Tibial artery (tissue), 4 donors: ENCODE data around the gene RILPL1.

Experiments
- DNase-seq, 2 donors: peaks; one replicate each; pipeline ENCODE4 v3.0.0-alpha.2; 2019
- H3K27ac ChIP-seq, 2 donors: fragments of 200-600 bp; sonication (generic) in 1 of 2; 1 replicate in 1 of 2; 2 replicates in 1 of 2; pipeline ENCODE4 v1.5.1; 2018 to 2019; ENCODE audit warnings: mild to moderate bottlenecking in 1 of 2
- H3K27me3 ChIP-seq, 2 donors: fragments of 200-600 bp; sonication (generic) in 1 of 2; one replicate each; pipeline versions ENCODE4 v1.5.1 to v1.6.0; 2016 to 2019
- H3K36me3 ChIP-seq, 3 donors: fragments of 200-600 bp; sonication (generic) in 2 of 3; one replicate each; pipeline ENCODE4 v1.5.1; 2016 to 2019; ENCODE audit warnings: mild to moderate bottlenecking in 2 of 3
- H3K4me1 ChIP-seq, 4 donors: fragments of 200-600 bp; sonication (generic) in 2 of 4; 1 replicate in 3 of 4; 2 replicates in 1 of 4; pipeline ENCODE4 v1.5.1; 2016 to 2019
- H3K4me3 ChIP-seq, 2 donors: fragments of 200-600 bp; sonication (generic) in 1 of 2; 1 replicate in 1 of 2; 2 replicates in 1 of 2; pipeline ENCODE4 v1.5.1; 2018 to 2019; ENCODE audit warnings: mild to moderate bottlenecking in 2 of 2
- H3K9me3 ChIP-seq, 3 donors: fragments of 200-600 bp; sonication (generic) in 1 of 3; one replicate each; pipeline ENCODE4 v1.5.1; 2016 to 2019
- intact Hi-C: fragments of 100-400 bp; cut with DNase I; formaldehyde crosslinking; loops from one replicate; pipeline ENCODE4 v1.15.0; 2023; ENCODE audit warnings: low total_unique reads
- TF ChIP-seq, protein P1 (sequence below), 2 experiments: fragments of 200-600 bp in 1 of 2; fragments of 450-650 bp in 1 of 2; IDR thresholded peaks; one replicate each; pipeline ENCODE4 v1.5.1; 2017 to 2019; ENCODE audit warnings: antibody characterized with exemption in 2 of 2, mild to moderate bottlenecking in 1 of 2, moderate library complexity in 1 of 2

The RILPL1 gene

GRCh38 chr12:123526542-123527080 is 6.9 kb downstream of the RILPL1 start:
- Histone ChIP-seq H3K4me3 (no peak overlapping the region), H3K36me3 (peaks cover 30 to 51% (median 30%) of the 10 kb centered on the region in 3 donors), H3K9me3 (no peaks in the 10 kb centered on the region), H3K4me1 (peaks cover 0 to 25% (median 19%) of the 10 kb centered on the region in 4 donors), H3K27me3 (no peaks in the 10 kb centered on the region), H3K27ac (no peak overlapping the region)
- TF ChIP-seq, protein P1, sequence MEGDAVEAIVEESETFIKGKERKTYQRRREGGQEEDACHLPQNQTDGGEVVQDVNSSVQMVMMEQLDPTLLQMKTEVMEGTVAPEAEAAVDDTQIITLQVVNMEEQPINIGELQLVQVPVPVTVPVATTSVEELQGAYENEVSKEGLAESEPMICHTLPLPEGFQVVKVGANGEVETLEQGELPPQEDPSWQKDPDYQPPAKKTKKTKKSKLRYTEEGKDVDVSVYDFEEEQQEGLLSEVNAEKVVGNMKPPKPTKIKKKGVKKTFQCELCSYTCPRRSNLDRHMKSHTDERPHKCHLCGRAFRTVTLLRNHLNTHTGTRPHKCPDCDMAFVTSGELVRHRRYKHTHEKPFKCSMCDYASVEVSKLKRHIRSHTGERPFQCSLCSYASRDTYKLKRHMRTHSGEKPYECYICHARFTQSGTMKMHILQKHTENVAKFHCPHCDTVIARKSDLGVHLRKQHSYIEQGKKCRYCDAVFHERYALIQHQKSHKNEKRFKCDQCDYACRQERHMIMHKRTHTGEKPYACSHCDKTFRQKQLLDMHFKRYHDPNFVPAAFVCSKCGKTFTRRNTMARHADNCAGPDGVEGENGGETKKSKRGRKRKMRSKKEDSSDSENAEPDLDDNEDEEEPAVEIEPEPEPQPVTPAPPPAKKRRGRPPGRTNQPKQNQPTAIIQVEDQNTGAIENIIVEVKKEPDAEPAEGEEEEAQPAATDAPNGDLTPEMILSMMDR (IDR thresholded peaks at IDR 0.05), result no peak
- no peak for DNase-seq
- intact Hi-C loops, result no loop called here

- no peak overlapping the region for H3K27ac ChIP-seq
- H3K4me1 ChIP-seq, result peaks cover 0 to 18% (median 8%) of the 10 kb centered on the region in 4 donors
- peaks cover 30 to 64% (median 36%) of the 10 kb centered on the region in 3 donors for H3K36me3 ChIP-seq
- TF ChIP-seq, protein P1 (IDR thresholded peaks at IDR 0.05), result no peak
- no peak overlapping the region for H3K4me3 ChIP-seq
- H3K9me3 ChIP-seq, result no peaks in the 10 kb centered on the region
- intact Hi-C loops, result no loop called here
- no peak for DNase-seq
- no peaks in the 10 kb centered on the region for H3K27me3 ChIP-seq
These were observed 9.1 kb downstream of the RILPL1 start for GRCh38 chr12:123524378-123524777.

DNA sequence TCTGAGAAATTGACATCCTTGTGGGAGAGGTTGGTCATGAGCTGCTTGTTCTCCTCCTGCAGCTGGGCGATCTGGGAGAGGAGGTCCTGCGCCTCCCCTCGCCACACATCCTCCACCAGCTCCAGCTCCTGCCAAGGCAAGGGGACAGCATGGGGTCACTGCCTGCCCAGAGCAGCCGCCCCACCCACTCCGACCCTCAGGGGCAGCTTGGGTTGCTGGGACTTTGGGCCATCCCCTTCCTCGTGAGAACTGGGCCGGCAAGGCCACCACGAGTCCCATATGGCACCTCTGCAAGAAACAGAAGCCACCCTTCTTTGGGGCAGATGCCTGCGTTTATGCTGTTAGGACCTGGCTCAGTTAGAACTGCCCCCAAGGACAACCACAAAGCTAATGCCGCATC is 10.0 kb downstream of the RILPL1 start:
- H3K4me3 ChIP-seq, result no peak overlapping the region
- DNase-seq, result no peak
- no peak overlapping the region for H3K27ac ChIP-seq
- intact Hi-C loops, result no loop called here
- no peaks in the 10 kb centered on the region for H3K9me3 ChIP-seq
- peaks cover 30 to 57% (median 36%) of the 10 kb centered on the region in 3 donors for H3K36me3 ChIP-seq
- peaks cover 0 to 27% (median 16%) of the 10 kb centered on the region in 4 donors for H3K4me1 ChIP-seq
- no peaks in the 10 kb centered on the region for H3K27me3 ChIP-seq
- TF ChIP-seq, protein P1 (IDR thresholded peaks at IDR 0.05), result no peak

- peaks cover 41 to 61% (median 46%) of the 10 kb centered on the region in 3 donors for H3K36me3 ChIP-seq
- no peaks in the 10 kb centered on the region for H3K9me3 ChIP-seq
- H3K4me1 ChIP-seq, result peaks cover 0 to 32% (median 16%) of the 10 kb centered on the region in 4 donors
- H3K27ac ChIP-seq, result no peak overlapping the region
- no peaks in the 10 kb centered on the region for H3K27me3 ChIP-seq
- no peak overlapping the region for H3K4me3 ChIP-seq
- TF ChIP-seq, protein P1 (IDR thresholded peaks at IDR 0.05), result no peak
- DNase-seq, result no peak
- intact Hi-C loops, result no loop called here
These were observed 11.4 kb downstream of the RILPL1 start for GRCh38 chr12:123522164-123522563.

DNA sequence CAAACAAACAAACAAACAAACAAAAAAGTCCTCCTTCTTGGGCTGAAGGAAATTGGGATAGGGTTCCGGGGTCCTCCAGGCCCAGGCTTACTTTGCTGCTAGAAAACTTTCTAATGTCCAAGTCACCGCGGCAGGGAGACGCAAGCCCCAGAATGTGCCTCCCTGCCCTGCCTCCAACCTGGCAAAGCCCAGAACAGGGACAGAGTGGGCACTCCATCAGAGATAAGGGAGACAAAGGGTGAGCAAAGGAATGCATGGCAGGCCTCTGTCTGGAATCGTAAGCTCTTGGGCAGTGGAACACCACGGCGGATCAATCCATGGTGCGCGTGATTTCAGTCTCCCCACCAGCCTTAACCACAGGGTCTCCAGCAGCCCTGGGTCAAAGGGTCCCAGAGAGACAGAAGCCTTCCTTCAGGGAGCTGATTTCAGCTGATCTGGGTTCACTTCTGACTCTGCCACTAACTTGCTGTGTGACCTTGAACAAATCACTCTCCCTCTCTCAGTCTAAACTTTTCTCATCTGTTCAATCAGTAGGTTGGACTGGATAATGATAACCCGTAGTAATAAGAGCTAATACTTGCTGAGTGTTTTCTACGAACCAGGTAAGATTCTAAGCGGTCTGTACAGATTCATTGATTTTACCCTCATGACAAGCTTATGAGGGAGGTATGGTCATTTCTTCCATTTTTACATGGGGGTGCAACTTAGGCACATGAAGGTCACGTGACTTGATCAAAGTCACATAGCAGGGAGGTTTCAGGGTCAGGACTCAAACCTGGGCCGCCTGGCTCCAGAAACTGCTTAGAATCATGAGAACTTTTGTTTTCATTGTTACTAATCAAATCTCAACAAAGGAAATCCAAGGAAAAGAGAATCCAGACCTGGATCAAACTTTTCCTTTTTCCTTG is 12.7 kb downstream of the RILPL1 start:
- no peak for DNase-seq
- Histone ChIP-seq H3K4me1 (peaks cover 0 to 27% (median 16%) of the 10 kb centered on the region in 4 donors), H3K4me3 (no peak overlapping the region), H3K36me3 (peaks cover 52 to 68% (median 58%) of the 10 kb centered on the region in 3 donors), H3K9me3 (no peaks in the 10 kb centered on the region), H3K27me3 (no peaks in the 10 kb centered on the region), H3K27ac (peak overlapping the region; percentile 75 to 83)
- TF ChIP-seq, protein P1 (IDR thresholded peaks at IDR 0.05), result no peak
- intact Hi-C loops, result no loop called here
